Uterine smooth muscle cell (primary cell): ENCODE data around the gene MRPL39. TPM values are rescaled to one million over a fixed set of nuclear protein-coding genes. Genes with fewer than 3 reads are reported as not detected.

Experiments used
- total RNA-seq: library from RNA; depleted of rRNA; stranded (reverse); fragments of >200 nt; gene quantifications from 2 replicates; pipeline ENCODE4 v1.2.3, GENCODE V29; 2014

Gene MRPL39
- 24.6 and 53.7 TPM in 2 replicates for total RNA-seq

DNA sequence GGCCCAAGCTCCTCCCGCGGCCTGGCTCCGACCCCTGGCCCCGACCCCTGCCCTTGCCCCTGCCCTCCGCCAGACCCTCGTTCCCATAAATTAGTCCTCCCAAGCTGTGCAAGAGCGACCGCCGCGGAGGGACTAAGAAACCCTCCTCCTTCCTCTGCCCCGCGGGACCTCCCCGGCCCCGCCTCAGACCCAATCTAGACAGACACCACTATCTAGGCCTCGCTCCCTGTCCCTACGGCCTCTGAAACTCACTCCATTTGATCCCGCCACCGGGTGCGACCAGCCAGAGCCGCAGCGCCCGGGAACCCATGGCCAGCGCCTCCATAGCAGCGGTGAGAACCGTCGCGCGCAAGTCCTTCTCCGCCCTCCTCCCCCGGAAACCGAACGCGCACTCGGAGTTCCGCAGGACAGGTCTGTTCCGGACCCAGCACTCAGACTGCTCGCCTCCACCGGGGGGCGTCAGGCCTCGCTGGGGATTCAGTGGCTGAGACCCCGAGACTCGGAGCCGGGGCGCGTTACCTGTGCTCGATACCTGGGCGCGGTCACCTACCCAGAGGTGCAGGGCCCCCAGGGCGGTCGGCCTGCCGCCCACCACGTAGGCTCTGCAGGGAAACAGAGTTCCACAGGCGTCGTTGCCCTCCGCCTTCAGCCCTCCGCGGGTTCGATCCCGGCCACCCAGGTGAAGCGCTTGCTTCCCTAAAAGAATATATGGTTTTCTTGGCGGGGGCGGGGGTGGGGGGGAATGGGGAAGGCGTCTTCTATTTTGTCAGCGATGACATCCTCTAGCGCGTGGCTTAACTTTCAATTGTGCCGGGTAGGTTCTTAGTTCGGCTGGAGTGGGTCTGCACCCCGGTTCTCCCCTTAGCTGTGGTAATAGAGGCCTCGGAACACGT is at the start of gene MRPL39:
Gene MRPL39, minus strand, starts transcription at position 331 of the 893 bp plus-strand sequence. Its CDS starts 6 bp downstream, at position 325.

DNA sequence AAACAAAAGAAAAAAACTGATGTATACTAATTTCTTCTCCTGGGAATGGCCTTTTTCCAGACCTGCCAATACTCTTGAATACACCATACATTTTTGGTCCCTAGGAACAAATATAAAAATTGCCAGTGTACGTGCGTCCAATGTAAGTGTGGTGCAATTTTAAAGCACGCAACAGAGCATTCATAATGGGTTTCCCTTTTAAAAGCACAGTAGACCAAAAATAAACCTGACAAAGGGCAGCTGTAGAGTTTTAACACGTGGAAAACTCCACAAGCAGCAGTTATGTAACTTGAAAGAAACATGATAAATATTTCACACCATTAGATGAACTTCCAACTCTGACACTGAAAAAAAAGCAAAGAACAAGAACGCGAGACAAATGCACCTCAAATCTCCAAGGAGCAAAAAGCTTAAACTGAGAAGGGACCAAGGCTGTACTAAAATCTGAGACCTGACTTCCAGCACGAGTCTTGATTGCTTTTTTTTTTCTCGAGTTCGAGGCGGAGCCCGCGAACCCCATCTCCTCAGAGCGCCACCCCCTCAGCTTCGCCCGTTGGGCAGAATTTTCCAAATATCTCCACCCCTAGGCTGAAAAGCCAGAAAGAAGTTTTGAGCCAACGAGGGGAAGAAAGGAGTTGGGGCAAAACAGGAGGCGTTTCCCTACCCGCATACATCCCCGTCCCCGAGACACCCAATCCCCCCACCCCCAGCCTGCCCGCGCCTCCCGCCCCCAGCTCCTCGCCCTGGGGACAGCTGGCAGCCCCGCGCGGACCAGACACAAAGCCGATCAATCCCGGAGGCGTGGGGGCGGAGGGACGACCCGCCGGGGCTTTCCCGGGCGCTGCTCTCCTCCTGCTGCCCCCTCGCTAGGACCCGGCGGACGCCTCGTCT is 31.6 kb upstream of the MRPL39 start, which contains the start of gene JAM2:
Gene JAM2, plus strand, starts transcription at position 599 of the 891 bp plus-strand sequence. CDS start 564 bp downstream, outside the sequence.

Other genes starting within 250 kb of the MRPL39 start
- 1.00 TPM in 2 replicates for gene JAM2, start 31.8 kb upstream of the MRPL39 start, total RNA-seq
- gene ATP5PF, start 127.4 kb upstream of the MRPL39 start, total RNA-seq = 32.2 and 46.0 TPM in 2 replicates
- 29.3 and 32.9 TPM in 2 replicates for gene GABPA, start 127.5 kb upstream of the MRPL39 start, total RNA-seq